OCI-LY1 (cell line): Measurements from ENCODE around the gene DACT2.

Source experiments
- H2AFZ ChIP-seq: fragments of 200-600 bp; sonication (generic), shearing (Covaris generic); 2 replicates; pipeline ENCODE4 v1.6.0; 2014; ENCODE audit warnings: antibody characterized with exemption, mild to moderate bottlenecking, low read length
- H3F3A ChIP-seq: fragments of 200-600 bp; sonication (generic), shearing (Covaris generic); 2 replicates; pipeline ENCODE4 v1.6.0; 2014; ENCODE audit warnings: mild to moderate bottlenecking, antibody characterized with exemption, low read length, moderate library complexity; ENCODE audit not compliant: insufficient read depth
- H3K27ac ChIP-seq: fragments of 200-600 bp; sonication (generic); 2 replicates; pipeline ENCODE4 v1.5.1; 2014; ENCODE audit warnings: low read length, mixed run types, mild to moderate bottlenecking, low read depth; ENCODE audit not compliant: poor library complexity, severe bottlenecking
- H3K27me3 ChIP-seq: fragments of 200-600 bp; sonication (generic); 2 replicates; pipeline ENCODE4 v1.6.0; 2014; ENCODE audit warnings: antibody characterized with exemption, mild to moderate bottlenecking, low read length, moderate library complexity; ENCODE audit not compliant: insufficient read depth
- H3K36me3 ChIP-seq: fragments of 200-600 bp; sonication (generic); 2 replicates; pipeline ENCODE4 v1.6.1; 2014; ENCODE audit warnings: mild to moderate bottlenecking, antibody characterized with exemption, low read length, moderate library complexity, mixed read lengths; ENCODE audit not compliant: insufficient read depth
- H3K4me1 ChIP-seq: fragments of 200-600 bp; sonication (generic); 2 replicates; pipeline ENCODE4 v1.5.1; 2014; ENCODE audit warnings: mild to moderate bottlenecking, low read length, moderate library complexity; ENCODE audit not compliant: insufficient read depth, severe bottlenecking
- H3K4me2 ChIP-seq: fragments of 200-600 bp; sonication (generic), shearing (Covaris generic); 2 replicates; pipeline ENCODE4 v1.6.1; 2014; ENCODE audit warnings: low read length
- H3K4me3 ChIP-seq: fragments of 200-600 bp; sonication (generic); 2 replicates; pipeline ENCODE4 v1.5.1; 2014; ENCODE audit warnings: low read length, low read depth, mild to moderate bottlenecking, mixed read lengths; ENCODE audit not compliant: poor library complexity, severe bottlenecking
- H3K79me2 ChIP-seq: fragments of 200-600 bp; shearing (Covaris generic); 2 replicates; pipeline ENCODE4 v1.6.1; 2016; ENCODE audit warnings: mixed run types, low read length, mixed read lengths; ENCODE audit not compliant: insufficient read depth
- H3K9ac ChIP-seq: fragments of 200-600 bp; sonication (generic), shearing (Covaris generic); 2 replicates; pipeline ENCODE4 v1.6.1; 2014; ENCODE audit warnings: mild to moderate bottlenecking, low read length, mixed read lengths
- H3K9me2 ChIP-seq: fragments of 200-600 bp; sonication (generic), shearing (Covaris generic); 2 replicates; pipeline ENCODE4 v1.6.1; 2014; ENCODE audit warnings: low read depth, mild to moderate bottlenecking, low read length, mixed read lengths
- H3K9me3 ChIP-seq: fragments of 200-600 bp; shearing (Covaris generic); 2 replicates; pipeline ENCODE4 v1.6.1; 2014; ENCODE audit warnings: low read length, mixed read lengths
- H4K20me1 ChIP-seq: fragments of 200-600 bp; sonication (generic), shearing (Covaris generic); 2 replicates; pipeline ENCODE4 v1.6.0; 2016; ENCODE audit warnings: mild to moderate bottlenecking, low read length; ENCODE audit not compliant: insufficient read depth
- EZH2 ChIP-seq: fragments of 200-600 bp; sonication (generic), shearing (Covaris generic); IDR thresholded peaks from 2 replicates; pipeline ENCODE4 v1.8.0; 2017; ENCODE audit warnings: borderline replicate concordance, mixed run types, mild to moderate bottlenecking, antibody characterized with exemption, low read length, moderate library complexity, mixed read lengths
- TF ChIP-seq, protein P1 (sequence below): fragments of 200-600 bp; sonication (generic), shearing (Covaris generic); IDR thresholded peaks from 2 replicates; pipeline ENCODE4 v1.5.1; 2017; ENCODE audit warnings: mild to moderate bottlenecking, antibody characterized with exemption, low read length, moderate library complexity, mixed read lengths

Gene DACT2

DNA sequence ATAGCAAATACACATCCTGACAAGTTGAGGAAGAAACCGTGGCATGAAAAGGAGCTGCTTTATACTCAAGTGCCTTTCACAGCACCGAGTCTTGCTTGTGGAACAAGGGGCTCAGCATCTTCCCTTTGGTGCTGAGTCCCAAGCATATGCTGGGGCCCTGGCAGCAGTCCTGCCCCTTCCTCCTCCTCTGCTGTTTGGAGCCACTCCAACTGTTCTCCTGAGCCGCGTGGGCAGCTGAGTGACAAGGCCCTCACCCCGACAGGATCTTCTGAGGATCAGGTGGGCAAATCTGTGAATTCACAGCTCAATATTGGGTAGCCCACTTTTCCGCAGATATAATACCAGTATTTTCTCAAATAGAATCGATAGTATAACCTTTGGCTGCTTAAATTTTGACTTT, 24.7 kb downstream of the DACT2 start:
- Histone ChIP-seq H3K9ac (no peak overlapping the region), H3K4me2 (no peak overlapping the region), H3K36me3 (no peaks in the 10 kb centered on the region), H3K79me2 (no peaks in the 10 kb centered on the region), H4K20me1 (no peaks in the 10 kb centered on the region), H3K27me3 (no peaks in the 10 kb centered on the region), H3K9me3 (no peaks in the 10 kb centered on the region), H3K9me2 (no peaks in the 10 kb centered on the region), H3F3A (no peaks in the 10 kb centered on the region), H3K27ac (no peak overlapping the region), H3K4me3 (no peak overlapping the region), H2AFZ (no peak overlapping the region), H3K4me1 (no peaks in the 10 kb centered on the region)
- TF ChIP-seq, protein P1, sequence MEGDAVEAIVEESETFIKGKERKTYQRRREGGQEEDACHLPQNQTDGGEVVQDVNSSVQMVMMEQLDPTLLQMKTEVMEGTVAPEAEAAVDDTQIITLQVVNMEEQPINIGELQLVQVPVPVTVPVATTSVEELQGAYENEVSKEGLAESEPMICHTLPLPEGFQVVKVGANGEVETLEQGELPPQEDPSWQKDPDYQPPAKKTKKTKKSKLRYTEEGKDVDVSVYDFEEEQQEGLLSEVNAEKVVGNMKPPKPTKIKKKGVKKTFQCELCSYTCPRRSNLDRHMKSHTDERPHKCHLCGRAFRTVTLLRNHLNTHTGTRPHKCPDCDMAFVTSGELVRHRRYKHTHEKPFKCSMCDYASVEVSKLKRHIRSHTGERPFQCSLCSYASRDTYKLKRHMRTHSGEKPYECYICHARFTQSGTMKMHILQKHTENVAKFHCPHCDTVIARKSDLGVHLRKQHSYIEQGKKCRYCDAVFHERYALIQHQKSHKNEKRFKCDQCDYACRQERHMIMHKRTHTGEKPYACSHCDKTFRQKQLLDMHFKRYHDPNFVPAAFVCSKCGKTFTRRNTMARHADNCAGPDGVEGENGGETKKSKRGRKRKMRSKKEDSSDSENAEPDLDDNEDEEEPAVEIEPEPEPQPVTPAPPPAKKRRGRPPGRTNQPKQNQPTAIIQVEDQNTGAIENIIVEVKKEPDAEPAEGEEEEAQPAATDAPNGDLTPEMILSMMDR, result no peak
- no peak for TF ChIP-seq EZH2

DNA sequence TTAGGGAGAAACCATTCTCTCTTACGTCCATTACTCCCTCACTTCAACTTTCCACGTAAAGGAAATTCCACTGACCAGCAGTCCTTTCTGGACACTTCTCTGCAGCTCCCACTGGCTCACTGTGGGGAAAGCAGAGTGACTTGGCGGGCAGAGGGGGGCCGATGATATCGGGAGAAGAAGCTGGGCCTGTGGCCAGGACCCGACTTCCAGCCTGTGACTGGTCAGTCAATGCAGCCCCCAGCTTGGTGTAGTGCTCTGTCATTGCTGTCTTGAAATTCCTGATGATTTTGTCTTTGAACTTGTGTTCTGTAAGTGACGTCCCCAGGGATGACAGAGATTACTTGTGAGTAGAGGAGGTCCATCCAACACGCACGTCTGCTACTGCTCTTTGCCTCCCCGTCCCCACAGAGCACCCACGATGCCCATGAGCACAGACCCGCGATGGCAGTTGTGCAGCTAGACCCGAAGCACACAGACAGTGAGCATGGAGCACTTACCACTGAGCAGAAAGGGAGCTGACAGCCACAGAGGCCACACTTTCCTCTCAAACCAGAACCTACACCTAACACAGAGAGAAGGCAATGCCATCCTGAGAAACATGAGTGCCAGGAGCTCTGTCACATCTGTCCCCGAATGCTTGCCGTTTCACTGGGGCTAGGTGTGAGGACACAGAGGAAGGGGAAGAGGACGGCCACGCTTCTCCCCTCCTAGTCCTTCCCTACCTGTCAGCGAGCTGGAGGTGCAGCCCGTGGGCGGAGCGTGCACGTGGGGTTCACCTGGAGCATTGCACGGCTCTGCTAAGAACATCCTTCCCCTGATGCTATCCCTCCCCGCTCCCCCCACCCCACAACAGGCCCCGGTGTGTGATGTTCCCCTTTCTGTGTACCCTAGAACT, 25.7 kb downstream of the DACT2 start:
- Histone ChIP-seq H4K20me1 (no peaks in the 10 kb centered on the region), H3K4me1 (no peaks in the 10 kb centered on the region), H3K4me2 (no peak overlapping the region), H3K9me2 (no peaks in the 10 kb centered on the region), H3K27me3 (no peaks in the 10 kb centered on the region; the same call in 1 of the 2 replicates), H3K27ac (no peak overlapping the region), H3K9ac (no peak overlapping the region), H3K9me3 (no peaks in the 10 kb centered on the region), H3F3A (no peaks in the 10 kb centered on the region), H2AFZ (no peak overlapping the region), H3K4me3 (no peak overlapping the region), H3K79me2 (no peaks in the 10 kb centered on the region), H3K36me3 (no peaks in the 10 kb centered on the region)
- TF ChIP-seq, protein P1, result no peak
- no peak for TF ChIP-seq EZH2

DNA sequence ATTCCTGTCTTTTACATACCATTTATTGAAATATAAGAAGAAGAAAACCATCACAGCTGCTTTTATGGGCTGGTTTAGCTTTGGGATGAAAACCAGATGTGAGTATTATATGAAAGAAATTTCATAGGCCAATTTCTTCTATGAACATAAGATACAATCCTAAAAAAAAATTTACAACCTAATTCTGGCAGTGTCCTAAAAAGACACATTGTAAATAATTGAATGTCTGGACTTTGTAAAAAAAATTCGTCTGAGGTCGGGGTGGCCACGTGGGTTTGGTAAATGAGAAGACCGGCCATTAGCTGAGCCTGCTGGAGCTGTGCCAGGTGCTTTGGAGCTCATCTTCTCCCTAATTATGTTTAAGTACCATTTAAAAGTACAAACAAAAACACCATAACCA, 26.8 kb downstream of the DACT2 start:
- H3K27me3 ChIP-seq, result no peaks in the 10 kb centered on the region; the same call in 1 of the 2 replicates
- no peaks in the 10 kb centered on the region for H4K20me1 ChIP-seq
- no peaks in the 10 kb centered on the region for H3K9me3 ChIP-seq
- H3K9me2 ChIP-seq, result no peaks in the 10 kb centered on the region
- no peaks in the 10 kb centered on the region for H3K4me1 ChIP-seq
- H3K4me3 ChIP-seq, result no peak overlapping the region
- no peaks in the 10 kb centered on the region for H3F3A ChIP-seq
- H3K36me3 ChIP-seq, result no peaks in the 10 kb centered on the region
- H3K27ac ChIP-seq, result no peak overlapping the region
- TF ChIP-seq, protein P1, result no peak
- TF ChIP-seq EZH2, result no peak
- no peak overlapping the region for H3K9ac ChIP-seq
- H2AFZ ChIP-seq, result no peak overlapping the region
- no peaks in the 10 kb centered on the region for H3K79me2 ChIP-seq
- H3K4me2 ChIP-seq, result no peak overlapping the region
